ENCODE data around the gene ZBTB20. TPM values are rescaled to one million over a fixed set of nuclear protein-coding genes. Genes with fewer than 3 reads are reported as not detected.

The ZBTB20 gene
- total and polyA plus RNA-seq, 12 donors = 2.8 to 167 (median 108) TPM

DNA sequence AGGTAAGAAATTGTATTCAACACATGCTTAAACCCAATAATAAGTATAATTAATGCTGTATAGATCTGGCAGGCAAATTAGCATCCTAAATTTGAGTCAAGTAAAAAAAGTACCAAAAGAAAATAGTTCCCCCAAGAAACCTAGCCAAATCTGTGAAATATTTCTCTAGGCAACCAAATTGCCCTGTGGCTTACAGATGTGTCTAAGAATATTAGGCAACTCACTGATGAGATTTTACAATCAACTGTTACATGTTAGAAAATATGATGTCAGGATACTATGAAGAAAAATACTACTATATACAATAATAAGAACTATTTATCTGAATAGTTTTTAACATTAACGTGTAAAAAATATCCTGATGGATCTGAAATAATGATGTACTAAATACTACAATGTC is 456.2 kb downstream of the ZBTB20 start:
- 95 to 97% (median 97%) methylated on average over 1 of the region's 1 CpG for WGBS, 4 donors

DNA sequence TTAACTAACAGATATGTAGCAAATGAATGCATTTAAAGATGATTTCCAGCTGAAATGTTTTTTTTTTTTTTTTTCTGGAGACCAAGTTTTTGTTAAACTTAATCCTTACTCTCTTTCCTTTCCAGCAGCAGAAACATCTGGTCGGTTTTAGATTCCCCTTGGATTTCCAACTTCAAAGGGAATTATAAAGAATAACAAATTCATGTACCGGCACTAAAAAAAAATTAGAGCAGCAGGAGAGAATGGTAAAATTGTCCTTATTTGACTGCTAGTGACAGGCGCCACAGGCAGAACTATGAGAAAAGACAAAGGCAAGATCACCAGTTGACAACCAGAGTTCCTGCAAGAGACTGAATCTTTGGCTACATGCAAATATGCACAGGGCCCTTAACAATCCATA is 459.9 kb downstream of the ZBTB20 start:
- TF ChIP-seq, protein P1, sequence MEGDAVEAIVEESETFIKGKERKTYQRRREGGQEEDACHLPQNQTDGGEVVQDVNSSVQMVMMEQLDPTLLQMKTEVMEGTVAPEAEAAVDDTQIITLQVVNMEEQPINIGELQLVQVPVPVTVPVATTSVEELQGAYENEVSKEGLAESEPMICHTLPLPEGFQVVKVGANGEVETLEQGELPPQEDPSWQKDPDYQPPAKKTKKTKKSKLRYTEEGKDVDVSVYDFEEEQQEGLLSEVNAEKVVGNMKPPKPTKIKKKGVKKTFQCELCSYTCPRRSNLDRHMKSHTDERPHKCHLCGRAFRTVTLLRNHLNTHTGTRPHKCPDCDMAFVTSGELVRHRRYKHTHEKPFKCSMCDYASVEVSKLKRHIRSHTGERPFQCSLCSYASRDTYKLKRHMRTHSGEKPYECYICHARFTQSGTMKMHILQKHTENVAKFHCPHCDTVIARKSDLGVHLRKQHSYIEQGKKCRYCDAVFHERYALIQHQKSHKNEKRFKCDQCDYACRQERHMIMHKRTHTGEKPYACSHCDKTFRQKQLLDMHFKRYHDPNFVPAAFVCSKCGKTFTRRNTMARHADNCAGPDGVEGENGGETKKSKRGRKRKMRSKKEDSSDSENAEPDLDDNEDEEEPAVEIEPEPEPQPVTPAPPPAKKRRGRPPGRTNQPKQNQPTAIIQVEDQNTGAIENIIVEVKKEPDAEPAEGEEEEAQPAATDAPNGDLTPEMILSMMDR (IDR thresholded peaks at IDR 0.05) = no peak
- no peak for TF ChIP-seq POLR2A (IDR thresholded peaks at IDR 0.05)
- Histone ChIP-seq H3K4me1 (replicated peaks in 1 of 2) (peaks cover 0 to 16% of the 10 kb centered on the region in 2 donors), H3K36me3 (replicated peaks in 1 of 2) (no peaks in the 10 kb centered on the region), H3K9me3 (replicated peaks in 1 of 3) (no peaks in the 10 kb centered on the region), H3K27me3 (no peaks in the 10 kb centered on the region), H3K4me3 (no peak overlapping the region), H3K27ac (no peak overlapping the region)
- intact Hi-C loops (cut with DNase I) = no loop called here
- no peak for DNase-seq
- WGBS, 4 donors = 74 to 81% (median 78%) methylated on average over 3 of the region's 3 CpGs

More for the DNA sequence above, 456.2 kb downstream of the ZBTB20 start:
- H3K27ac ChIP-seq = no peak overlapping the region
- H3K36me3 ChIP-seq (replicated peaks in 1 of 2) = no peaks in the 10 kb centered on the region
- H3K27me3 ChIP-seq = no peaks in the 10 kb centered on the region
- no peak for DNase-seq
- no peaks in the 10 kb centered on the region for H3K9me3 ChIP-seq (replicated peaks in 1 of 3)
- intact Hi-C loops (cut with DNase I) = no loop called here
- TF ChIP-seq POLR2A (IDR thresholded peaks at IDR 0.05) = no peak
- TF ChIP-seq, protein P1 (IDR thresholded peaks at IDR 0.05) = no peak
- peaks cover 0 to 21% of the 10 kb centered on the region in 2 donors for H3K4me1 ChIP-seq (replicated peaks in 1 of 2)
- no peak overlapping the region for H3K4me3 ChIP-seq

DNA sequence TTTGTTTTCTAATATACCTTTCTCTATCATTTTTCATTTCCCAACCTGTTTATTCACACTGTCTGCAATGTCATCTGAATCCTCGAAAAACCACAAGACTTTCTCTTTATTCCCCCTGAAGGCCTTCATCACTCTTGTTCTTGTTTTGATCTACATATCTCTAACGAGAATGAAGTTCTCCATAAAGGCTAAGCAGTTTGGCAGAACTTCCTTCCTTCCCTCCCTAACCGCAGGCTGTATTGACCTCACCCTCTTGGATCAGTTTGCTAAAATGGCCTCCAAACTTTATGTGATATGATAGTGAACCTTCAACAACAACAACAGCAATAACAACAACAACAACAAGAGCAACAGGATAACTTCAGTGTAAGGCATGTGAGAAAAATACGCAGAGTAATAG is 460.5 kb downstream of the ZBTB20 start:
- no peak for DNase-seq
- Histone ChIP-seq H3K4me1 (replicated peaks in 1 of 2) (peaks cover 0 to 16% of the 10 kb centered on the region in 2 donors), H3K27me3 (no peaks in the 10 kb centered on the region), H3K36me3 (replicated peaks in 1 of 2) (no peaks in the 10 kb centered on the region), H3K9me3 (replicated peaks in 1 of 3) (no peaks in the 10 kb centered on the region), H3K27ac (no peak overlapping the region), H3K4me3 (no peak overlapping the region)
- WGBS, 4 donors = 57 to 75% (median 63%) methylated on average over 4 of the region's 4 CpGs
- intact Hi-C loops (cut with DNase I) = no loop called here
- TF ChIP-seq, protein P1 (IDR thresholded peaks at IDR 0.05) = no peak
- TF ChIP-seq POLR2A (IDR thresholded peaks at IDR 0.05) = no peak

DNA sequence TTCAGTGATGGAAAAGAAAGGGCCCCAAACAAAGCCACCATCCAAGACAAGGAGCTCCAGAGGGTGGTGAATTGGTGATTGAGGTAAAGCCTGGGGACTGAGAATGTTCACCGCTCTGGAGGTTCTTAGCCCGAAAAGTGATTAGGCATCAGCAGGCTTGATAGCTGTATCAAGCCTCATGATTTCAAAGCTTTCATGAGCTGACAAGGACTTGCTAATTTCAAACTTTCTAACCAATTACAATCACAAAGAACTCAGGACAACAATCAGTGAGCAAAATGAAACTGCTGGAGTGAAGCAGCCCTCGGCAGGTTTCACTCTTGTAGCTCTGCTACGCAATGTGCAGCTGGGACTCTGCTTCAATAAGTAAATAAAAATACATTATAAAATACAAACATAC is 461.9 kb downstream of the ZBTB20 start:
- Histone ChIP-seq H3K27ac (no peak overlapping the region), H3K4me1 (replicated peaks in 1 of 2) (peaks cover 0 to 22% of the 10 kb centered on the region in 2 donors), H3K9me3 (replicated peaks in 1 of 3) (no peaks in the 10 kb centered on the region), H3K4me3 (no peak overlapping the region), H3K27me3 (no peaks in the 10 kb centered on the region), H3K36me3 (replicated peaks in 1 of 2) (no peaks in the 10 kb centered on the region)
- DNase-seq = no peak
- TF ChIP-seq, protein P1 (IDR thresholded peaks at IDR 0.05) = no peak
- intact Hi-C loops (cut with DNase I) = no loop called here
- WGBS, 4 donors = 83 to 100% (median 92%) methylated on average over 4 of the region's 4 CpGs
